HS-27A (cell line): ENCODE measurements around the gene PTCHD4.
A peak's percentile ranks its signal among the peaks of the same experiment; 100 is the strongest.
"Not testable (repeated sequence)": the region's sequence is repeated elsewhere in the genome, so short reads cannot be mapped to it uniquely, and the experiment has no call there.

Experiments
- DNase-seq: peaks from one replicate; pipeline ENCODE4 v3.0.0-alpha.2; 2012; ENCODE audit warnings: low read depth, missing footprints

PTCHD4 gene

DNA sequence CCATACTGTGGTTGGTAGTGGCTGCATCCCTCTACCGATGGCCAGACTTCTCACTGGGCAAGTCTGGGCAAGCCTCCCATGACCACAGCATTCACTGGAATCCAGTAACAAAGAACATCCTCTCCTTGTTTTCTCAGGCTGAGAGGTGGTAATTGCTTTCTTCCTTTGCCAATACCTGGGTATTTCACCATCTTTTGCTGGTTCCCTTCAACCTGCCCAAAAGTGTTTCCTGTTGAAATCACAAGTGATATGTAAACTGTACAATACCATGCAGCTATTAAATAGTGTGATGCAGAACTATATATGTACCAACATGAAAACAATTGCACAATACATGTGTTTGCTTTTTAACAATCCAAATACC lies at the start of gene PTCHD4:
Gene PTCHD4 (minus strand): TSS at position 55 of the 364 bp plus-strand sequence. CDS start 42,240 bp downstream, outside the sequence.
- no peak for DNase-seq

- peak; percentile 48 for DNase-seq
Measured at GRCh38 chr6:48151142-48151541, 40.1 kb upstream of the PTCHD4 start.

- DNase-seq: no peak
Measured at GRCh38 chr6:48150701-48151100, 39.7 kb upstream of the PTCHD4 start.

DNA sequence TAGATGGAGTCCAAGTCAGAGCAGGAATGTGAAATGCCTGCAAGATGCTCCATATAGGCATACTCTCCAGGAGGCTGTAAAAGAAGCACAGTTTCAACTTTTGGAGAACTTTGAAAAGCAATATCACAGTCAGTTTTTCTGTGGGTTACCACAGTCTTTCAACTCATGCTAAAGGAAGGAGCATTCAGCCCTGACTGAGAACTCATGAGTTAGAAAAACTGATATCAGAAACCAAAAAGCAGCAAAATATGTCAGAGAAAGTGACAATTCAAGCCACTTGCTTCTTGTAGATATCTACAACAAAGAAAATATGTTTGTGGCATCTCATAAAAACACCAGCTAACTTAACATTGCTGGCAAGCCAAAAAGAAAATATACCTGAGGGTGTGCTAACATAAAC lies 36.1 kb upstream of the PTCHD4 start:
- DNase-seq: no peak

DNA sequence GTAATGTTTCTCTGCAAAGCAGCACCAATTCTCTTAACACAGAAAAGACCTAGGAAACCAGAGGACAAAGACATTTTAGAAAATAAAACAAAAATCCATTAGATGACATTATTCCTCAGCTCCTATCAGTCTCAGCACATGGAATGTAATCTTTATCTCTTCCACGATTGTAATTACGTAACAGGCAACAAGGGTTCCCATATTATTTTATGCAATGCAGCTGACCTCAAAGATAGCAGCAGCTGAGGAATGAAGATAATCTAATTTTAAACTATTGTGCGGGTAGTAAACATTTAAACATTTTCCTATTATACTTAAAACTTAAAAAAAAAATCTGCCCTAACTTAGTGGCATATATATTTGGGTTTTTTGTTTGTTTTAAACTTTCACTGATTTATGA lies 33.0 kb upstream of the PTCHD4 start:
- no peak for DNase-seq

GRCh38 chr6:48141975-48142374 lies 31.0 kb upstream of the PTCHD4 start:
- no peak for DNase-seq

DNA sequence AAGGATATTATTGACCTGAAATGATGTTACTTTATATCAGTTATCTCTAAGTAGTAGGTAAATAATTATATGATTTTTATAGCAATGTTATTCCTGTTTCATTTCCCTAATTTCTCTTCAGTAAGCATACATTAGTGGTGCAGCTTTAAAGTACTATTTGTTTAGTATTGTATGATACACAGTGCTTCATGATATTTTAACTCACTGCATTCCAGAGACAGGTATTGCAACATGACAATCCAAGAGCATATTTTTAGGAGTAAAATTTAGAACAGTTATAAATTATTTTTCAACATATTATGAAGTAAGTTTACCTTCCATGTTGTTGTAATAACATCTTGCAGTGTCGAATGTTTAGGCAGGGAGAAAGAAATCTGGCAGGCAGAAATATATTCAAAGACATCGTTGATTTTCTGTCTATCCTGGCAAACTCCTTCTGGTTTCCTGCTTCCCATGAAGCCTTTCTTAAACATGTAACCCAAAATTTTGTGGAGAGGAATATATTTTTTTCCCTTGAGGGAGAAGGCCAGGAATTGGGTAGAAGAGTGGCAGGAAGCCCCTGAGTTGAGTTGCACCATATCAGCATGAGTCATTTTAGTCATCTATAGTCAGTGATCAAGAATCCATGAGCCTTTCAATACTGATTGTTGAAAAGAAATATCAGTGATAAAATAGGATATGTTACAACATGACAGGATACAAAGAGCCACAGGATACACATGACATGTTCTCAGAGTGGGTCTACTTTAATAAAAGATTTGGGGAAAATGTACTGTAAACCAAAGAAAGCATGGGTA lies 29.0 kb upstream of the PTCHD4 start:
- DNase-seq: no peak

DNA sequence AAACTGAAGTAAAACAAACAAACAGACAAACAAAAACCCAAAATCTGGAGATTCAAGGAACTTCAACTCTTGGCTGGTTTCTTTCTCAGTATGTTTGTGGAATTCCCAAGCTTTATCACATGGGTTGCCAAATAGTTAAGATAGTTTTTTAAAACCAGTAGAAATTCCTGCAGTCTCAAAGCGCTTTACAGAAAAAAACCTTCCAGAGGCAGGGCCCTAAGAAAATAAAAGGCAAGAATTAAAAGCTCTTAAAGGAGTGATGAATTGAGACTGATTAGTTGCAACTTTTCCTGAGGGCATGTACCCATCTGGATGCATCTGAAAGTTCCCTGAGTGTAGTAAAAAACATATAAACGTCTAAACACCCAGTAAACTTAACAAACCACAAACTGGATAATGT lies 25.9 kb upstream of the PTCHD4 start:
- no peak for DNase-seq

- peak; percentile 15 for DNase-seq
Measured at GRCh38 chr6:48135323-48136084, 24.5 kb upstream of the PTCHD4 start.

- DNase-seq: no peak
Measured at GRCh38 chr6:48134246-48134645, 23.2 kb upstream of the PTCHD4 start.

DNA sequence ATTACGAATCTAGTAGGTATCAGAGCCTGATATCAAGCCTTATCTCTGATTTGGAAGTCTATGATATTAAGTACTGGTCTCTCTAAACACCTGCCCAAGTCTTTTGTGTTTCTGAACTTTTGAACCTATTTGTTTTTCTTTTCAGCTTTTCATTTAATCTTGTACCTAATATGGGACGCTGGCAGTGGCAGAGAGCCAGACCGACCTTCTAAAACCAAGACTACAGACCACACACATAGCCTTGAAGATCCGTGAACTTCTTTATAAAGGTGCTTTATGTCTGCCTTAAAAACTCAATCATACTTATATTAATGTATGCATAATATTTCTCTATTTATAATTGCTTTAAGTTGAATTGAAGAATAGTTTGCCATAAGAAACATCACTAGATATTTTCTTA lies 12.6 kb upstream of the PTCHD4 start:
- DNase-seq: no peak

DNA sequence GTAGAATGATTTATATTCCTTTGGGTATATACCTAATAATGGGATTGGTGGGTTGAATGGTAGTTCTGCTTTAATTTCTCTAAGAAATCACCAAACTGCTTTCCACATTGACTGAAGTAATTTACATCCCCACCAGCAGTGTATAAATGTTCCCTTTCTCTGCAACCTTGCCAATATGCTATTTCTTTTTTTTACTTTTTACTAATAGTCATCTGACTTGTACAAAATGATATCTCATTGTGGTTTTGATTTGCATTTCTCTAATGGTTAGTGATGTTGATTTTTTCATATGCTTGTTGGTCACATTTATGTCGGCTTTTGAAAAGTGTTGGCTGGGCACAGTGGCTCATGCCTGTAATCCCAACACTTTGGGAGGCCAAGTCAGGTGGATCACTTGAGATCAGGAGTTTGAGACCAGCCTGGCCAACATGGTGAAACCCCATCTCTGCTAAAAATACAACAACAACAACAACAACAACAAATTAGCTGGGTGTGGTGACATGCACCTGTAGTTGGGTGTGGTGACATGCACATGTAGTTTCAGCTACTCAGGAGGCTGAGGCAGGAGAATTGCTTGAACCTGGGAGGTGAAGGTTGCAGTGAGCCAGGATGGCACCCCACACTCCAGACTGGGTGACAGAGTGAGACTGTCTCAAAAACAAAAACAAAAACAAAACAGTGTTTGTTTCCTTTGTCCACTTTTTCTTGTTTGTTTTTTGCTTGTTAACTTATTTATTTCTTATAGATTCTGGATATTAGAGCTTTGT lies 11.2 kb upstream of the PTCHD4 start:
- DNase-seq: not testable (repeated sequence)

DNA sequence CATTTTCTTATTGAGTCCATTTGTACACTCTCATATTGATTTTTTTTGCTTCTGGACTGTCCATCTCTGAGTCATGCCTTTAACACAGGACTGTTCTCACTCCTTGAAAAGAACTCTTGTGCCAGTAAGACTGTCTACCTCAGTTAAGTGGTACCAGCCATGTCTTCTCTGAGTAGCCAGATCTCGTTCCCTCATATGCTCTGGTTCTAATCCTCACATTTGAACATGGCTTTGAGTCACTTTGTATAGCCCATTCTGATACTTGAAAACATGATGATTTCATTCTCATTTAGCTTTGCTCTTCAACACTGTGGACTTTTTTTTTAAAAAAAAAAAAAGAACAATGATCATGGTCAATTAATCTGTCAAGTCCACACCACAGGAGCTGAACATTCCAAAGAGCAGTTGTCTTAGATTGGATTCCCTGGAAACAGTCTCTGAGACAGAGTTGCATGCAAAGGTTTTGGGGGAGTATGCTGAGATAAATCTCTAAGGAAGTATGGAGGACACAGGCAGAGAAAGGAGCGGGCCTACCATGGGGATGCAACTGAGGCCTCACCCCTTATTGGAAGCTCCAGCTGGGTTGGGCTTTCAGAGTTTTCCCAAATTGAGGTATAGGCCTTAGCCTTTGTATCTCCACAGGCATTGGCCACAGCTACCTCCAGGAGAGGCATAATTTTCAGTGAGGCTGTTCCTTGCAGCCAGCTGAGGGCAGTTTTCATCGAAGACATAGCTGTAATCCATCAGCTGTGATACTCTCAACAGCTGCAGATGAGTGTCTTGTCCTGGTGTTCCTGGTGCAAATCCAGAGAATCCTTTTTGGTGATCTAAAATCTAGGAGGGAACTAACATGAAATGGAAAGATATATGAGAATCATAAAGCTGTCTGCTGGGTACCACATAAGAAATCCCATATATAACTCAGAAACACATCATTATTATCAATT lies 6.0 kb upstream of the PTCHD4 start:
- DNase-seq: no peak

GRCh38 chr6:48113130-48113529 lies 2.1 kb upstream of the PTCHD4 start:
- no peak for DNase-seq

- DNase-seq: no peak
Measured at GRCh38 chr6:48111575-48111974, 578 bp upstream of the PTCHD4 start.

DNA sequence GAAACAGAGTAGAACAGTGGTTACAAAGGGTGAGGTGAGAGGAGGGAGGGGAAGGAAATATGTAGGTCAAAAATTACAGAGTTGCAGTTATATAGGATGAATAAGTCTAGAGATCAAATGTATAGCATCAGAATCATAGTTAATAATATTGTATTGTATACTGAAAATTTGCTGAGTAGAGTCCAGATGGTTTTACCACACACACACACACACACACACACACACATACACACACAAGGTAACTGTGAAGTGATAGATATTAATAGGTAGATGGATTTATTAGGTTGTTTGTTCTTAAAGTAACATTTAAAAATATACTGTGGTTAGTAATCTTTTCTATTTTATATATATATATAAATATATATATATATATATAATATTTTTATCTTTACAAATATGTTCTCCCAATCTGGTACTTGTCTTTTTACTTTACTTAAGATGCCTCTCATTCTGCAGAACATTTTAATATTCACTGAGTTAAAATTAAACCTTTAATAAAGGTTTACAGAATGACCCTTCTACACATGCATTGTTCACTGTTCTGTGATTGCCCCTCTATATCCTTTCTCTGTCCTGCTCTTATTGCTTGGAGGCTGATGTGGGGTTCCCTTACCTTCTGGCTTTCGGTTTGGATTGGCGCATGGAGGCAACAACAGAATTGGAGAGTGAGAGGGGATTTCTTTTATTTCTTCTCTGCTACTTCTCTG lies 408 bp downstream of the PTCHD4 start:
- DNase-seq: no peak

DNA sequence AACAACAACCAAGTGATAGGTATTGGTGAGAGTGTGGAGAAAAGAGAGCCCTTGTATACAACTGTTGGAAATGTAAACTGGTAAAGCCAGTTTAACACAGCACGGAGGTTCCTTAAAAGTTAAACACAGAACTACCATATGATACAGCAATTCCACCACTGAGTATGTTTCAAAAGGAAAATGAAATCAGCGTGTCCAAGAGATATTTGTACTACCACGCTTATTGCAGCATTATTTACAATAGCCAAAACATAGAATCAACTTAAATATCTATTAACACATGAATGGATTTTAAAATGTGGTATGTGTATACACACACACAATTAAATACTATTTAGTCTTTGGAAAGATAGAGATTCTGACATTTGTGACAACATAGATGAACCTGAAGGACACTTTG lies 1.1 kb downstream of the PTCHD4 start:
- no peak for DNase-seq

DNA sequence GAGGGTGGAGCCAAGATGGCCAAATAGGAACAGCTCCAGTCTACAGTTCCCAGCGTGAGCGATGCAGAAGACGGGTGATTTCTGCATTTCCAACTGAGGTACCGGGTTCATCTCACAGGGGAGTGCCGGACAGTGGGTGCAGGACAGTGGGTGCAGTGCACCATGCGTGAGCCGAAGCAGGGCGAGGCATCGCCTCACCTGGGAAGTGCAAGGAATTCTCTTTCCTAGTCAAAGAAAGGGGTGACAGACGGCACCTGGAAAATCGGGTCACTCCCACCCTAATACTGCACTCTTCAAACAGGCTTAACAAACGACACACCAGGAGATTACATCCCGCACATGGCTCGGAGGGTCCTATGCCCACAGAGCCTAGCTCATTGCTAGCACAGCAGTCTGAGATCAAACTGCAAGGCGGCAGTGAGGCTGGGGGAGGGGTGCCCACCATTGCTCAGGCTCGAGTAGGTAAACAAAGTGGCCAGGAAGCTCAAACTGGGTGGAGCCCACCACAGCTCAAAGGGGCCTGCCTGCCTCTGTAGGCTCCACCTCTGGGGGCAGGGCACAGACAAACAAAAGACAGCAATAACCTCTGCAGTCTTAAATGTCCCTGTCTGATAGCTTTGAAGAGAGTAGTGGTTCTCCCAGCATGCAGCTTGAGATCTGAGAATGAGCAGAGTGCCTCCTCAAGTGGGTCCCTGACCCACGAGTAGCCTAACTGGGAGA lies 8.4 kb downstream of the PTCHD4 start:
- DNase-seq: not testable (repeated sequence)

DNA sequence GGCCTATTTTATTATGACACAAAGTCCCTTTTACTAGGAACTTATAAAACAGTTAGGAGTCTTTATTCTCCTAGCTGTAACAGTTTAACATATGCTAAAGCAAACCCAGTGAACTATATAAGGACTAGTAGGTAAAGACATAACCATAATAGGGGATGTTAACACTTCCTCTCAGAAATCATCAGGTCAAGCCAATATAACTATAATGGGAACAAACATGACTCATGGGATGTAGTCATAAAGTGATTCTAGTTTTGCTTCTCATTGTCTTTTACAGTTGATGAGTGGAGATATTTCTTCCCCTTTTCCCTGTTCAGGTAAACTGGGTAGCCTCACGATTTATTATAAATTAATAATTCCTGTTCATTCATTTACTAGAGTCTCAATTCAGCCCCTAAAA lies 9.7 kb downstream of the PTCHD4 start:
- DNase-seq: no peak

GRCh38 chr6:48100588-48100895 lies 10.5 kb downstream of the PTCHD4 start:
- DNase-seq: no peak
